Endodermal cell (in vitro differentiated cells): ENCODE results near the gene DCLRE1B. TPM values are rescaled to one million over a fixed set of nuclear protein-coding genes. Genes with fewer than 3 reads are reported as not detected.

Experiments used
- DNase-seq: peaks from one replicate; pipeline ENCODE4 v3.0.0-alpha.2; 2017
- H3K27ac ChIP-seq: 2 replicates; pipeline ENCODE4 v1.5.1; 2013; ENCODE audit warnings: mild to moderate bottlenecking, low read depth, low read length, moderate library complexity
- H3K27me3 ChIP-seq: 2 replicates; pipeline ENCODE4 v1.6.1; 2013; ENCODE audit warnings: mild to moderate bottlenecking, low read length, moderate library complexity; ENCODE audit not compliant: insufficient read depth, control insufficient read depth, poor library complexity, severe bottlenecking
- H3K36me3 ChIP-seq: 2 replicates; pipeline ENCODE4 v1.7.0; 2013; ENCODE audit warnings: mild to moderate bottlenecking, low read length, moderate library complexity; ENCODE audit not compliant: control insufficient read depth, insufficient read depth
- H3K4me1 ChIP-seq: one replicate; pipeline ENCODE4 v1.7.0; 2013; ENCODE audit warnings: low read length; ENCODE audit not compliant: control insufficient read depth, insufficient read depth
- H3K4me3 ChIP-seq: 2 replicates; pipeline ENCODE4 v1.5.1; 2013; ENCODE audit warnings: mild to moderate bottlenecking, low read length, moderate library complexity
- H3K9ac ChIP-seq: 2 replicates; pipeline ENCODE4 v1.6.1; 2013; ENCODE audit warnings: mild to moderate bottlenecking, low read length, moderate library complexity; ENCODE audit not compliant: poor library complexity, severe bottlenecking; ENCODE audit errors: extremely low read depth
- H3K9me3 ChIP-seq: 2 replicates; pipeline ENCODE4 v1.6.1; 2013; ENCODE audit warnings: mild to moderate bottlenecking, low read length, moderate library complexity; ENCODE audit not compliant: control insufficient read depth
- H3K27ac Mint-ChIP-seq: 2 replicates; pipeline ENCODE4 v1.8.0; 2020; ENCODE audit warnings: mixed read lengths
- H3K27me3 Mint-ChIP-seq: 2 replicates; pipeline ENCODE4 v1.8.0; 2021; ENCODE audit warnings: mild to moderate bottlenecking, mixed read lengths; ENCODE audit not compliant: insufficient read depth
- H3K36me3 Mint-ChIP-seq: 2 replicates; pipeline ENCODE4 v1.8.0; 2020; ENCODE audit warnings: low read depth, mixed read lengths
- H3K4me1 Mint-ChIP-seq: 2 replicates; pipeline ENCODE4 v1.8.0; 2020; ENCODE audit warnings: mixed read lengths
- H3K4me3 Mint-ChIP-seq: 2 replicates; pipeline ENCODE4 v1.8.0; 2020; ENCODE audit warnings: mild to moderate bottlenecking, moderate library complexity, mixed read lengths
- H3K9me3 Mint-ChIP-seq: 2 replicates; pipeline ENCODE4 v1.8.0; 2020; ENCODE audit warnings: mild to moderate bottlenecking, mixed read lengths
- CTCF ChIP-seq: fragments of 200-600 bp; sonication (generic); conservative IDR thresholded peaks from 2 replicates; pipeline ENCODE4 v1.5.0; 2021; ENCODE audit warnings: antibody characterized with exemption, mild to moderate bottlenecking
- WGBS, 2 experiments: methylation state at CpG; one replicate each; pipeline versions ENCODE4 v1.1.5 to v1.1.7; 2013; ENCODE audit warnings: missing lambda C conversion rate in 2 of 2, mixed read lengths in 1 of 2; ENCODE audit not compliant: insufficient coverage in 1 of 2, insufficient read length in 1 of 2; 5-methylcytosine and 5-hydroxymethylcytosine counted together
- total RNA-seq, 2 donors: library from RNA; stranded (reverse); fragmentation: NEBNext Ultra II Directional in 1 of 2; extraction: Animal tissue kit (Norgen Biotek cat#: 25700) in 1 of 2; gene quantifications; 2 replicates in 1 of 2; 3 replicates in 1 of 2; pipeline ENCODE4 v1.2.1, GENCODE V29; 2021

The DCLRE1B gene
- total RNA-seq, 2 donors from 2014 or later, result 7.4 to 11.0 TPM

DNA sequence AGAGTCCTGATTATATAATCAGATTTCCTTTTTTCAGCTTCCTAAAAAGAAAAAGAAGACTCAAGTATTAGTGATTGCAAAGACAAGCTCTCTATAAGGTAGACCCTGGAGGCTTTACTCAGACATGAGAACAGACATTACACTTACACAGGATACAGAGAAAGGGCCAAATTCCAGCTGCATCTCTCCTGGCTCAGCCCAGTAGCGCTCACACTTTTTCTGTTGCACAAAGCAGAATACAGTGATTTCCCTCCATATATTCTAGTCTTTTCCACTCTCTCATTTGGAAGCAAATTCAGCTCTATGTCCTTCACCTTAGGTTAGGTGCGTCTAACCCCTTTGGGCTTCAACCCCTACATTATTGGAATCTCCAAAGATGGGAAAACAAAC is 48.7 kb upstream of the DCLRE1B start:
- Histone ChIP-seq H3K9ac (no peak overlapping the region), H3K4me3 (no peak overlapping the region), H3K9me3 (no peaks in the 10 kb centered on the region), H3K27me3 (no peaks in the 10 kb centered on the region), H3K27ac (no peak overlapping the region), H3K36me3 (no peaks in the 10 kb centered on the region), H3K4me1 (no peaks in the 10 kb centered on the region)
- H3K36me3 Mint-ChIP-seq, result no peaks in the 10 kb centered on the region
- H3K4me1 Mint-ChIP-seq, result no peaks in the 10 kb centered on the region
- DNase-seq, result no peak
- no peak overlapping the region for H3K4me3 Mint-ChIP-seq
- 89 to 100% methylated on average over 2 of the region's 2 CpGs for WGBS, 2 experiments
- no peak overlapping the region for H3K27ac Mint-ChIP-seq
- no peak for TF ChIP-seq CTCF
- H3K27me3 Mint-ChIP-seq, result no peaks in the 10 kb centered on the region
- H3K9me3 Mint-ChIP-seq, result no peaks in the 10 kb centered on the region

DNA sequence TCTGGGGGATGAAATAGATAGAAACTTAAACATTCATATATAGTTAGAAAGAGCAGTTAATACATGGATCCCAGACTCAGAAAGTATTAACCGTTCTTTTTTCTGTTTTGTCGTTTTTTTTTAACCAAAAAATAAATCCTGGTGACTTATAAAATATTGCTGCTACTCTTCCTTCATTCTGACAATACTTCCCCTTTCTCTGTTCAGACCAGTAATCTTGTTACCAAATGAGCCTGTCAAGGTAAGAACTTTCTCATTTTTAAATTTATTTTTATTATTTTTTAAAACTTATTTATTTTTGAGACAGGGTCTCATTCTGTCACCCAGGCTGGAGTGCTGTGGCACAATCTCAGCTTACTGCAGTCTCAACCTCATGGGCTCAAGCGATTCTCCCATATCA is 47.4 kb upstream of the DCLRE1B start:
- Mint-ChIP-seq H3K27me3 (no peaks in the 10 kb centered on the region), H3K9me3 (no peaks in the 10 kb centered on the region), H3K4me3 (no peak overlapping the region), H3K36me3 (no peaks in the 10 kb centered on the region), H3K27ac (no peak overlapping the region), H3K4me1 (no peaks in the 10 kb centered on the region)
- Histone ChIP-seq H3K4me3 (no peak overlapping the region), H3K4me1 (no peaks in the 10 kb centered on the region), H3K27ac (no peak overlapping the region), H3K9me3 (no peaks in the 10 kb centered on the region), H3K27me3 (no peaks in the 10 kb centered on the region), H3K36me3 (no peaks in the 10 kb centered on the region), H3K9ac (no peak overlapping the region)
- DNase-seq, result no peak
- WGBS, 2 experiments, result 88 to 90% methylated on average over 2 to 3 of the region's 3 CpGs
- TF ChIP-seq CTCF, result no peak

DNA sequence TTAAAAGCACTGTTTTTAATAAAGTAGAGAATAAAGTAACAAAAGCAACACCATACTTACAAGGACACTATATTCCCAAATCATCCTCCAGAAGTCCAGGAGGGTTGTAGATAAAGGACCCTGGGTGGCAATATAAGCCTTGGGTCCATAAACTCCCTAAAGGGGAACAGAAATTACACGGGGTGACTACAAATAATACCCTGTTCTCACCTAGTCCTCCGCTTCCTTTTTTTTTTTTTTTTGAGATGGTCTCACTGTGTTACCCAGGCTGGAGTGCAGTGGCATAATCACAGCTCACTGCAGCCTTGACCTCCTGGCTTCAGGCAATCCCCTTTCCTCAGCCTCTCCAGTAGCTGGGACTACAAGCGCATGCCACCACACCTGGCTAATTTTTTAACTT is 46.7 kb upstream of the DCLRE1B start:
- Histone ChIP-seq H3K27ac (no peak overlapping the region), H3K4me1 (no peaks in the 10 kb centered on the region), H3K27me3 (no peaks in the 10 kb centered on the region), H3K9ac (no peak overlapping the region), H3K4me3 (no peak overlapping the region), H3K36me3 (no peaks in the 10 kb centered on the region), H3K9me3 (no peaks in the 10 kb centered on the region)
- Mint-ChIP-seq H3K27ac (no peak overlapping the region), H3K9me3 (no peaks in the 10 kb centered on the region), H3K27me3 (no peaks in the 10 kb centered on the region), H3K4me1 (no peaks in the 10 kb centered on the region), H3K4me3 (no peak overlapping the region), H3K36me3 (no peaks in the 10 kb centered on the region)
- WGBS, 2 experiments, result 70 to 85% methylated on average over 2 to 3 of the region's 3 CpGs
- no peak for DNase-seq
- TF ChIP-seq CTCF, result no peak
